Naive thymus-derived CD4-positive, alpha-beta T cell (primary cell): ENCODE results near the gene LDAH. TPM values are rescaled to one million over a fixed set of nuclear protein-coding genes. Genes with fewer than 3 reads are reported as not detected.

Experiments
- ATAC-seq: fragments of 150-1000 bp; cut with Tn5 transposase; 2 replicates; pipeline ENCODE4 v1.10.0; 2021; ENCODE audit warnings: mild to moderate bottlenecking, moderate library complexity
- CTCF ChIA-PET: fragments of 350-600 bp; sonication (Branson Sonifier 250); formaldehyde crosslinking; loops from one replicate; lab custom pipeline; 2021; ENCODE audit warnings: antibody characterized with exemption; lab: Charles Lee
- POLR2A ChIA-PET: fragments of 350-600 bp; sonication (Branson Sonifier 250); formaldehyde crosslinking; loops from one replicate; lab custom pipeline; 2021; ENCODE audit warnings: antibody characterized with exemption, inconsistent platforms; lab: Charles Lee
- DNase-seq, 9 donors: peaks; one replicate each; pipeline versions ENCODE4 v3.0.0 to v3.0.0-alpha.2; 2020 to 2022; ENCODE audit warnings: mixed read lengths in 1 of 9
- H3K27ac ChIP-seq: one replicate; pipeline ENCODE4 v1.7.0; 2013; ENCODE audit warnings: mild to moderate bottlenecking, low read depth, low read length, moderate library complexity
- H3K27me3 ChIP-seq, 2 donors: one replicate each; pipeline ENCODE4 v1.7.0; 2013; ENCODE audit warnings: low read length in 2 of 2, mild to moderate bottlenecking in 2 of 2, moderate library complexity in 2 of 2; ENCODE audit not compliant: control insufficient read depth in 2 of 2, insufficient read depth in 2 of 2
- H3K36me3 ChIP-seq, 3 experiments: 1 replicate in 2 of 3; 2 replicates in 1 of 3; pipeline ENCODE4 v1.7.0; 2013; ENCODE audit warnings: low read length in 3 of 3, mild to moderate bottlenecking in 3 of 3, moderate library complexity in 1 of 3; ENCODE audit not compliant: insufficient read depth in 3 of 3, control insufficient read depth in 2 of 3
- H3K4me1 ChIP-seq, 2 donors: one replicate each; pipeline ENCODE4 v1.7.0; 2013; ENCODE audit warnings: low read length in 2 of 2, mild to moderate bottlenecking in 2 of 2, moderate library complexity in 1 of 2; ENCODE audit not compliant: control insufficient read depth in 2 of 2, insufficient read depth in 2 of 2
- H3K4me3 ChIP-seq: 2 replicates; pipeline ENCODE4 v1.7.0; 2013; ENCODE audit warnings: mild to moderate bottlenecking, low read length
- H3K9me3 ChIP-seq, 3 experiments: 1 replicate in 2 of 3; 2 replicates in 1 of 3; pipeline ENCODE4 v1.7.0; 2013; ENCODE audit warnings: low read length in 3 of 3; ENCODE audit not compliant: control insufficient read depth in 2 of 3
- H3K27ac Mint-ChIP-seq, 9 donors: one replicate each; pipeline ENCODE4 v1.8.0; 2020 to 2022; ENCODE audit warnings: mixed read lengths in 9 of 9, mild to moderate bottlenecking in 8 of 9, moderate library complexity in 5 of 9, inconsistent platforms in 2 of 9
- H3K27me3 Mint-ChIP-seq, 5 donors: one replicate each; pipeline ENCODE4 v1.8.0; 2021 to 2022; ENCODE audit warnings: mixed read lengths in 5 of 5, mild to moderate bottlenecking in 1 of 5
- H3K36me3 Mint-ChIP-seq, 5 donors: one replicate each; pipeline ENCODE4 v1.8.0; 2020 to 2022; ENCODE audit warnings: mixed read lengths in 5 of 5, mild to moderate bottlenecking in 3 of 5, inconsistent platforms in 1 of 5
- H3K4me1 Mint-ChIP-seq, 7 donors: one replicate each; pipeline ENCODE4 v1.8.0; 2020 to 2022; ENCODE audit warnings: mixed read lengths in 7 of 7, mild to moderate bottlenecking in 3 of 7, inconsistent platforms in 1 of 7
- H3K4me3 Mint-ChIP-seq, 10 donors: one replicate each; pipeline ENCODE4 v1.8.0; 2020 to 2022; ENCODE audit warnings: mild to moderate bottlenecking in 10 of 10, mixed read lengths in 10 of 10, moderate library complexity in 6 of 10, inconsistent platforms in 2 of 10
- H3K9me3 Mint-ChIP-seq, 11 donors: one replicate each; pipeline ENCODE4 v1.8.0; 2020 to 2022; ENCODE audit warnings: mixed read lengths in 11 of 11, mild to moderate bottlenecking in 4 of 11, inconsistent platforms in 1 of 11, moderate library complexity in 1 of 11
- intact Hi-C, 2 donors: fragments of 100-400 bp; cut with micrococcal nuclease; formaldehyde crosslinking; loops; one replicate each; pipeline ENCODE4 v1.15.1; 2023
- polyA plus RNA-seq, 2 donors: library from polyadenylated mRNA; unstranded; fragments of 300-500 nt; fragmentation: Illumina TruSeq; gene quantifications; one replicate each; pipeline ENCODE4 v1.2.3, GENCODE V29; 2021
- total RNA-seq, 6 experiments: library from RNA in 5 of 6; stranded (reverse) in 5 of 6; gene quantifications; 1 replicate in 5 of 6; 2 replicates in 1 of 6; pipeline ENCODE4 v1.2.3 and lab custom pipeline; 2021 to 2026

Gene LDAH
- total and polyA plus RNA-seq, 7 experiments from 2014 or later: 8.6 to 29.8 (median 15.8) TPM

GRCh38 chr2:20823917-20824316 lies 1.0 kb upstream of the LDAH start:
- H3K4me3 Mint-ChIP-seq: peak overlapping the region in 8 of 10 donors; percentile 4 to 96 (median 28)
- peaks cover 0 to 8% (median 3%) of the 10 kb centered on the region in 5 donors for H3K36me3 Mint-ChIP-seq
- Histone ChIP-seq H3K4me3 (no peak overlapping the region), H3K36me3 (no peaks in the 10 kb centered on the region), H3K9me3 (no peaks in the 10 kb centered on the region), H3K27me3 (no peaks in the 10 kb centered on the region), H3K27ac (no peak overlapping the region), H3K4me1 (no peaks in the 10 kb centered on the region)
- peaks cover 0 to 6% (median 0%) of the 10 kb centered on the region in 11 donors for H3K9me3 Mint-ChIP-seq
- intact Hi-C loops: loop anchor here (1.0 to 5.0 kb wide), 12 partner anchors 157 to 1477 kb away; partner anchors contain the start of genes HS1BP3 (in 2 of the 2), TTC32 (in 2 of the 2), GDF7 (in 1 of the 2) and LAPTM4A (in 1 of the 2)
- no peak for DNase-seq
- ATAC-seq: no peak
- ChIA-PET POLR2A (interaction anchor here (0.7 to 3.0 kb wide), 5 partner anchors 18 to 472 kb away, joined by 3 to 18 read pairs (median 3); partner anchors contain the start of genes HS1BP3 and RHOB), CTCF (interaction anchor here (0.7 kb wide), 1 partner anchor 125 kb away, joined by 3 read pairs; no protein-coding TSS in a partner anchor)
- peaks cover 2 to 36% (median 17%) of the 10 kb centered on the region in 7 donors for H3K4me1 Mint-ChIP-seq
- H3K27ac Mint-ChIP-seq: peak overlapping the region in 6 of 9 donors; percentile 18 to 74 (median 58)
- H3K27me3 Mint-ChIP-seq: peaks cover 0 to 2% (median 0%) of the 10 kb centered on the region in 5 donors

GRCh38 chr2:20818820-20819219 lies 4.1 kb downstream of the LDAH start:
- peak overlapping the region in 5 of 10 donors; percentile 4 to 55 (median 11) for H3K4me3 Mint-ChIP-seq

GRCh38 chr2:20815216-20815615 lies 7.7 kb downstream of the LDAH start:
- H3K4me1 Mint-ChIP-seq: peaks cover 13 to 40% (median 34%) of the 10 kb centered on the region in 7 donors
- no peaks in the 10 kb centered on the region for H3K27me3 Mint-ChIP-seq
- no peak for DNase-seq
- H3K9me3 ChIP-seq: no peaks in the 10 kb centered on the region
- no peak for ATAC-seq
- peak overlapping the region in 1 of 9 donors; percentile 63 for H3K27ac Mint-ChIP-seq
- ChIA-PET CTCF (no interaction called here), POLR2A (no interaction called here)
- H3K36me3 Mint-ChIP-seq: peaks cover 0 to 32% (median 9%) of the 10 kb centered on the region in 5 donors
- H3K4me3 ChIP-seq: no peak overlapping the region
- peaks cover 0 to 3% (median 0%) of the 10 kb centered on the region in 11 donors for H3K9me3 Mint-ChIP-seq
- H3K27me3 ChIP-seq: no peaks in the 10 kb centered on the region
- H3K27ac ChIP-seq: no peak overlapping the region
- no peaks in the 10 kb centered on the region for H3K36me3 ChIP-seq
- H3K4me1 ChIP-seq: no peaks in the 10 kb centered on the region
- H3K4me3 Mint-ChIP-seq: no peak overlapping the region
- intact Hi-C loops: no loop called here

More at GRCh38 chr2:20818820-20819219, 4.1 kb downstream of the LDAH start:
- peaks cover 15 to 64% (median 47%) of the 10 kb centered on the region in 7 donors for H3K4me1 Mint-ChIP-seq
- Histone ChIP-seq H3K9me3 (no peaks in the 10 kb centered on the region), H3K4me3 (no peak overlapping the region), H3K27me3 (no peaks in the 10 kb centered on the region), H3K36me3 (no peaks in the 10 kb centered on the region), H3K27ac (no peak overlapping the region), H3K4me1 (no peaks in the 10 kb centered on the region)
- peaks cover 0 to 2% (median 0%) of the 10 kb centered on the region in 5 donors for H3K27me3 Mint-ChIP-seq
- H3K27ac Mint-ChIP-seq: peak overlapping the region in 1 of 9 donors; percentile 11
- intact Hi-C loops: no loop called here
- peaks cover 0 to 6% (median 0%) of the 10 kb centered on the region in 11 donors for H3K9me3 Mint-ChIP-seq
- CTCF ChIA-PET: no interaction called here
- DNase-seq (no peak), ATAC-seq (no peak)
- POLR2A ChIA-PET: no interaction called here
- H3K36me3 Mint-ChIP-seq: peaks cover 0 to 20% (median 11%) of the 10 kb centered on the region in 5 donors

DNA sequence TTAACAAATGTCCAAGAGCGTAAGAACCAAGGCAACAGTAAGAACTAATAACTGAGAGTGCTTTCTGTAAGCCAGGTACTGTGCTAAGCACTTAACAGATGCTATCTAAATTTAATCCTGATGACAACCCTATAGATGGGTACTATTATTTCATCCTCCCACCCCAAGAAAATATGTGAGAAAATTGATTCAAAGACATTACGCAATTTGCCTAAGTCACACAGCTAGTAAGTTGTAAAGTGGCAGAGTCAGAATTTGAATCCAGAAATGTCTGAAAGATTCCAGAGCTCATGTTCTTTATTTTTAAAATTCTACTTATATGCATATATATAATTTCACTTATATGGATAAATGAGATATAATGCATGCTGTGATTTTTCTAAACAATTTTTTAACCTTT lies 10.1 kb downstream of the LDAH start:
- Mint-ChIP-seq H3K4me3 (no peak overlapping the region), H3K36me3 (peaks cover 0 to 38% (median 13%) of the 10 kb centered on the region in 5 donors), H3K27me3 (no peaks in the 10 kb centered on the region), H3K4me1 (peaks cover 2 to 38% (median 24%) of the 10 kb centered on the region in 7 donors), H3K27ac (no peak overlapping the region), H3K9me3 (peaks cover 0 to 3% (median 0%) of the 10 kb centered on the region in 11 donors)
- H3K4me3 ChIP-seq: no peak overlapping the region
- intact Hi-C loops: no loop called here
- CTCF ChIA-PET: no interaction called here
- no peaks in the 10 kb centered on the region for H3K9me3 ChIP-seq
- no peaks in the 10 kb centered on the region for H3K4me1 ChIP-seq
- no peak overlapping the region for H3K27ac ChIP-seq
- H3K36me3 ChIP-seq: no peaks in the 10 kb centered on the region
- H3K27me3 ChIP-seq: no peaks in the 10 kb centered on the region
- POLR2A ChIA-PET: no interaction called here
- no peak for ATAC-seq
- no peak for DNase-seq

DNA sequence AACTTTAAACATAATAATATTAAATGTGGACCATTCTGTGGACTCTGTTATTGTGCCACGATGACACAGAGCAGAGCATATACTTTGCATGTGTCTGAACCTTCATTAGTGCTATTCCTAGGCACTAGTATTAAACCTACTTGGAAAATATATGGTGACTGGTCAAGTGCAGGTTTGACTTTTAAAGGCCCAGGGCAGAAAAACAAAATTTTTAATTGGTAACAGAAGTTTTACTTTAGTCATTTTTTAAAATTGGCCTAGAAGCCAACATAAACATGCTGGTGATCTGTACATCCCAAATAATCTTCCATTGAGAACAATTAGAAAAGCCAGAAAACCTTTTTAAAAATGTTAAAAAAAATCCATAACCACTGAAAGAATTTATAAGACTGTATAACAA lies 16.6 kb downstream of the LDAH start:
- Mint-ChIP-seq H3K4me1 (peaks cover 0 to 27% (median 17%) of the 10 kb centered on the region in 7 donors), H3K4me3 (no peak overlapping the region), H3K27me3 (no peaks in the 10 kb centered on the region), H3K36me3 (peaks cover 0 to 20% (median 13%) of the 10 kb centered on the region in 5 donors), H3K9me3 (peaks cover 0 to 4% (median 0%) of the 10 kb centered on the region in 11 donors), H3K27ac (no peak overlapping the region)
- no peaks in the 10 kb centered on the region for H3K4me1 ChIP-seq
- ChIA-PET POLR2A (interaction anchor here (0.8 kb wide), 1 partner anchor 17 kb away, joined by 3 read pairs; no protein-coding TSS in a partner anchor), CTCF (no interaction called here)
- H3K36me3 ChIP-seq: no peaks in the 10 kb centered on the region
- intact Hi-C loops: no loop called here
- no peak for ATAC-seq
- H3K27me3 ChIP-seq: no peaks in the 10 kb centered on the region
- no peaks in the 10 kb centered on the region for H3K9me3 ChIP-seq
- H3K27ac ChIP-seq: no peak overlapping the region
- H3K4me3 ChIP-seq: no peak overlapping the region
- no peak for DNase-seq

DNA sequence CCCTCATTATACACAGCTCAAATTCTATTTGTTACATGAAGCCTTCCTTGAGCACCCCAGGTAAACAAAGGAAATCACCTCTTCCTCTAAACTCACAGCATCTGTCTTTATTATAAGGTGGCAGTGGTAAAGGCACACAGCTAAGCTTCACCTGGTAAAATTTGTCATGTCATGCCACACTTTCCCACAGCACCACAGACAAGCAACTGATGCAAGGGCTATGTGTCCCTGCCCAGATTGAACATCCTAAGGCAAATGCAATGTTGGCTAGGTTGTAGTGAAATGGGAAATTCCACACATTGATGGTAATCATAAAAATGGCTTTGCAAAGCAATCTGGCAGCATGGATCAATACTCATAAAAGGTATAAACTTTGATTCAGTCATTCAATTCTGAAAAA lies 18.9 kb downstream of the LDAH start:
- H3K27ac ChIP-seq: no peak overlapping the region
- peaks cover 0 to 21% (median 17%) of the 10 kb centered on the region in 5 donors for H3K36me3 Mint-ChIP-seq
- ATAC-seq (no peak), DNase-seq (no peak)
- H3K9me3 Mint-ChIP-seq: peaks cover 0 to 4% (median 0%) of the 10 kb centered on the region in 11 donors
- H3K27me3 Mint-ChIP-seq: no peaks in the 10 kb centered on the region
- H3K9me3 ChIP-seq: no peaks in the 10 kb centered on the region
- H3K4me1 Mint-ChIP-seq: peaks cover 0 to 22% (median 17%) of the 10 kb centered on the region in 7 donors
- ChIA-PET CTCF (no interaction called here), POLR2A (no interaction called here)
- peaks cover 0 to 3% (median 0%) of the 10 kb centered on the region in 3 experiments for H3K36me3 ChIP-seq
- H3K27ac Mint-ChIP-seq: peak overlapping the region in 1 of 9 donors; percentile 7
- H3K4me3 ChIP-seq: no peak overlapping the region
- H3K27me3 ChIP-seq: no peaks in the 10 kb centered on the region
- no peak overlapping the region for H3K4me3 Mint-ChIP-seq
- H3K4me1 ChIP-seq: no peaks in the 10 kb centered on the region
- intact Hi-C loops: no loop called here
